HepG2 (cell line): Measurements from ENCODE around the gene DLX4. TPM values are rescaled to one million over a fixed set of nuclear protein-coding genes. Genes with fewer than 3 reads are reported as not detected.

Experiments
- AGO2 ChIP-seq: fragments of 200-400 bp; formaldehyde crosslinking; optimal IDR thresholded peaks from 2 replicates; pipeline ENCODE3; 2017; ENCODE audit warnings: mild to moderate bottlenecking, low read depth, low read length, moderate library complexity
- AKAP8 ChIP-seq: sonication (generic); formaldehyde crosslinking; IDR thresholded peaks from 2 replicates; pipeline ENCODE4 v1.5.1; 2020; ENCODE audit warnings: mild to moderate bottlenecking, missing genetic modification reagents
- CCDC6 ChIP-seq: sonication (generic); formaldehyde crosslinking; IDR thresholded peaks from 2 replicates; pipeline ENCODE4 v1.8.1; 2022; ENCODE audit warnings: mild to moderate bottlenecking, missing genetic modification reagents, moderate library complexity
- GZF1 ChIP-seq: sonication (generic); formaldehyde crosslinking; IDR thresholded peaks from 2 replicates; pipeline ENCODE4 v1.5.1; 2020; ENCODE audit warnings: mild to moderate bottlenecking, missing genetic modification reagents
- HDAC6 ChIP-seq: fragments of 200-600 bp; sonication (generic); IDR thresholded peaks from 2 replicates; pipeline ENCODE4 v1.7.0; 2017; ENCODE audit warnings: mild to moderate bottlenecking, antibody characterized with exemption, low read length, low read depth
- HIC2 ChIP-seq: sonication (generic); formaldehyde crosslinking; IDR thresholded peaks from 2 replicates; pipeline ENCODE4 v1.9.0; 2022; ENCODE audit warnings: low read depth, missing genetic modification reagents
- MED13 ChIP-seq: sonication (generic); formaldehyde crosslinking; IDR thresholded peaks from 2 replicates; pipeline ENCODE4 v1.5.0; 2020; ENCODE audit warnings: missing genetic modification reagents
- MTF1 ChIP-seq: sonication (generic); formaldehyde crosslinking; IDR thresholded peaks from 2 replicates; pipeline ENCODE4 v1.5.0; 2020; ENCODE audit warnings: missing genetic modification reagents
- NFRKB ChIP-seq: fragments of 450-650 bp; IDR thresholded peaks from 2 replicates; pipeline ENCODE4 v1.6.1; 2017
- NR2C2 ChIP-seq: sonication (generic); formaldehyde crosslinking; IDR thresholded peaks from 2 replicates; pipeline ENCODE4 v1.4.0; 2020; ENCODE audit warnings: missing genetic modification reagents, mild to moderate bottlenecking, moderate library complexity, borderline replicate concordance
- PAX8 ChIP-seq: sonication (generic); formaldehyde crosslinking; IDR thresholded peaks from 2 replicates; pipeline ENCODE4 v1.8.0; 2022; ENCODE audit warnings: mild to moderate bottlenecking, missing genetic modification reagents, borderline replicate concordance
- PLRG1 ChIP-seq: fragments of 450-650 bp; conservative IDR thresholded peaks from 2 replicates; pipeline ENCODE4 v1.6.1; 2016
- RBAK ChIP-seq: sonication (generic); formaldehyde crosslinking; IDR thresholded peaks from 2 replicates; pipeline ENCODE4 v1.5.1; 2020; ENCODE audit warnings: mild to moderate bottlenecking, missing genetic modification reagents
- SMAD1 ChIP-seq: sonication (generic); formaldehyde crosslinking; IDR thresholded peaks from 2 replicates; pipeline ENCODE4 v1.4.0; 2020; ENCODE audit warnings: missing genetic modification reagents, low read depth, mild to moderate bottlenecking, borderline replicate concordance
- TAF1 ChIP-seq: sonication (generic); formaldehyde crosslinking; IDR thresholded peaks from 2 replicates; pipeline ENCODE4 v1.4.0; 2020; ENCODE audit warnings: missing genetic modification reagents
- USF2 ChIP-seq, 2 experiments: sonication (generic) in 1 of 2; formaldehyde crosslinking in 1 of 2; IDR thresholded peaks; 2 replicates each; pipeline versions ENCODE4 v1.5.1 to v1.6.1; 2011 to 2020; ENCODE audit warnings: borderline replicate concordance in 1 of 2, low read depth in 1 of 2, low read length in 1 of 2, mild to moderate bottlenecking in 1 of 2, missing genetic modification reagents in 1 of 2, moderate library complexity in 1 of 2
- ZBTB7B ChIP-seq: sonication (generic); formaldehyde crosslinking; IDR thresholded peaks from 2 replicates; pipeline ENCODE4 v1.4.0; 2020; ENCODE audit warnings: missing genetic modification reagents
- ZFX ChIP-seq: sonication (generic); formaldehyde crosslinking; IDR thresholded peaks from 2 replicates; pipeline ENCODE4 v1.4.0; 2020; ENCODE audit warnings: mild to moderate bottlenecking, low read depth, missing genetic modification reagents, moderate library complexity
- ZMYM3 ChIP-seq: sonication (generic); formaldehyde crosslinking; IDR thresholded peaks from 2 replicates; pipeline ENCODE4 v1.5.1; 2020; ENCODE audit warnings: mild to moderate bottlenecking, missing genetic modification reagents
- ZNF280B ChIP-seq: sonication (generic); formaldehyde crosslinking; IDR thresholded peaks from 2 replicates; pipeline ENCODE4 v1.5.0; 2020; ENCODE audit warnings: missing genetic modification reagents, mild to moderate bottlenecking, borderline replicate concordance
- ZNF292 ChIP-seq: sonication (generic); formaldehyde crosslinking; IDR thresholded peaks from 2 replicates; pipeline ENCODE4 v1.8.1; 2022; ENCODE audit warnings: mild to moderate bottlenecking, low read depth, missing genetic modification reagents, borderline replicate concordance
- ZNF451 ChIP-seq: sonication (generic); formaldehyde crosslinking; IDR thresholded peaks from 2 replicates; pipeline ENCODE4 v1.5.0; 2020; ENCODE audit warnings: mild to moderate bottlenecking, missing genetic modification reagents
- ZNF460 ChIP-seq: sonication (generic); formaldehyde crosslinking; IDR thresholded peaks from 2 replicates; pipeline ENCODE4 v1.5.1; 2020; ENCODE audit warnings: missing genetic modification reagents, mild to moderate bottlenecking, borderline replicate concordance
- ZNF550 ChIP-seq: sonication (generic); formaldehyde crosslinking; IDR thresholded peaks from 2 replicates; pipeline ENCODE4 v1.4.0; 2020; ENCODE audit warnings: mild to moderate bottlenecking, missing genetic modification reagents, borderline replicate concordance
- ZNF569 ChIP-seq: sonication (generic); formaldehyde crosslinking; IDR thresholded peaks from 2 replicates; pipeline ENCODE4 v1.5.0; 2020; ENCODE audit warnings: mild to moderate bottlenecking, missing genetic modification reagents, moderate library complexity, borderline replicate concordance
- ZNF709 ChIP-seq: sonication (generic); formaldehyde crosslinking; IDR thresholded peaks from 2 replicates; pipeline ENCODE4 v1.5.0; 2020; ENCODE audit warnings: mild to moderate bottlenecking, missing genetic modification reagents
- polyA plus RNA-seq, 8 experiments: library from polyadenylated mRNA; depleted of rRNA in 3 of 8; stranded (reverse) in 7 of 8; unstranded in 1 of 8; fragments of >200 nt; fragmentation: Illumina TruSeq in 4 of 8; extraction: Trizol in 4 of 8; gene quantifications; 2 replicates each; pipeline versions ENCODE4 v1.2.1 to v1.2.3, GENCODE V29; 2011 to 2016; ENCODE audit warnings: low read depth in 4 of 8, missing spikeins in 1 of 8, mixed read lengths in 1 of 8; ENCODE audit not compliant: insufficient read depth in 1 of 8
- total RNA-seq, 5 experiments: library from RNA; depleted of rRNA; stranded (reverse); fragments of >200 nt; fragmentation: Illumina TruSeq; extraction: Trizol; gene quantifications; 2 replicates each; pipeline ENCODE4 v1.2.3, GENCODE V29; 2016; ENCODE audit warnings: low read depth in 1 of 5

Gene DLX4
- total and polyA plus RNA-seq, 2 of the 13 experiments (the other 11 are each of a cell fraction or from before 2014, with no cell fraction given): 0.55 to 2.3 TPM

GRCh38 chr17:49972486-49973270 lies 3.7 kb downstream of the DLX4 start (continued):
- TF ChIP-seq HIC2 (CRISPR knock-in tag) (no peak), ZFX (peak; percentile 62; the same call in 1 of the 2 replicates), RBAK (CRISPR knock-in tag) (0 out of 2 replicates have a peak, but pooled peaks have one; percentile 19), CCDC6 (CRISPR knock-in tag) (no peak), NR2C2 (CRISPR knock-in tag) (peak; percentile 69), ZNF280B (CRISPR knock-in tag) (no peak), MED13 (CRISPR knock-in tag) (no peak), ZNF451 (CRISPR knock-in tag) (0 out of 2 replicates have a peak, but pooled peaks have one; percentile 39), TAF1 (CRISPR knock-in tag) (no peak), ZNF550 (CRISPR knock-in tag) (no peak), AKAP8 (CRISPR knock-in tag) (no peak), USF2 (IDR thresholded peaks at IDR 0.05; ENCODE audit: low read depth, low read length) (no peak), USF2 (CRISPR knock-in tag; IDR thresholded peaks at IDR 0.05; ENCODE audit: borderline replicate concordance) (no peak), ZBTB7B (CRISPR knock-in tag) (no peak), AGO2 (no peak), SMAD1 (CRISPR knock-in tag) (no peak), ZNF569 (no peak), NFRKB (no peak), ZMYM3 (CRISPR knock-in tag) (no peak), HDAC6 (no peak), MTF1 (CRISPR knock-in tag) (no peak), PAX8 (no peak), ZNF292 (peak; percentile 41; the same call in 1 of the 2 replicates), ZNF460 (no peak), PLRG1 (no peak), ZNF709 (CRISPR knock-in tag) (no peak), GZF1 (no peak)
